HL-60 (cell line): ENCODE results near the gene CALU.
A peak's percentile ranks its signal among the peaks of the same experiment; 100 is the strongest.

Source experiments
- DNase-seq, 2 experiments: peaks; one replicate each; pipeline ENCODE4 v3.0.0-alpha.2; 2010 to 2020; ENCODE audit warnings: low read depth in 1 of 2, low spot score in 1 of 2
- H3K27ac ChIP-seq: fragments of 250-450 bp; sonication (Bioruptor Pico); replicated peaks from 2 replicates; pipeline ENCODE4 v1.5.1; 2020; ENCODE audit warnings: mild to moderate bottlenecking, moderate library complexity
- H3K27me3 ChIP-seq: fragments of 250-450 bp; sonication (Bioruptor Pico); 2 replicates; pipeline ENCODE4 v1.5.1; 2021; ENCODE audit warnings: mild to moderate bottlenecking, moderate library complexity; ENCODE audit not compliant: insufficient read depth, poor library complexity, severe bottlenecking
- H3K4me3 ChIP-seq: replicated peaks from 2 replicates; pipeline ENCODE4 v1.5.1; 2011; ENCODE audit warnings: mild to moderate bottlenecking, control low read depth, low read length; ENCODE audit not compliant: insufficient read depth
- GABPA ChIP-seq: IDR thresholded peaks from 2 replicates; pipeline ENCODE4 v1.6.1; 2012; ENCODE audit warnings: low read depth
- POLR2AphosphoS5 ChIP-seq: IDR thresholded peaks from 2 replicates; pipeline ENCODE4 v1.6.1; 2012; ENCODE audit warnings: low read depth
- SPI1 ChIP-seq: IDR thresholded peaks from 2 replicates; pipeline ENCODE4 v1.6.1; 2012; ENCODE audit warnings: low read depth, mild to moderate bottlenecking, borderline replicate concordance
- TF ChIP-seq, protein P1 (sequence below): IDR thresholded peaks from 2 replicates; pipeline ENCODE4 v1.6.1; 2012; ENCODE audit warnings: low read depth; ENCODE audit not compliant: insufficient replicate concordance
- TF ChIP-seq, protein P2 (sequence below): IDR thresholded peaks from one replicate; pipeline ENCODE4 v1.5.1; 2011; ENCODE audit warnings: low read length, control low read depth, inconsistent platforms; ENCODE audit not compliant: insufficient read depth

The CALU gene

DNA sequence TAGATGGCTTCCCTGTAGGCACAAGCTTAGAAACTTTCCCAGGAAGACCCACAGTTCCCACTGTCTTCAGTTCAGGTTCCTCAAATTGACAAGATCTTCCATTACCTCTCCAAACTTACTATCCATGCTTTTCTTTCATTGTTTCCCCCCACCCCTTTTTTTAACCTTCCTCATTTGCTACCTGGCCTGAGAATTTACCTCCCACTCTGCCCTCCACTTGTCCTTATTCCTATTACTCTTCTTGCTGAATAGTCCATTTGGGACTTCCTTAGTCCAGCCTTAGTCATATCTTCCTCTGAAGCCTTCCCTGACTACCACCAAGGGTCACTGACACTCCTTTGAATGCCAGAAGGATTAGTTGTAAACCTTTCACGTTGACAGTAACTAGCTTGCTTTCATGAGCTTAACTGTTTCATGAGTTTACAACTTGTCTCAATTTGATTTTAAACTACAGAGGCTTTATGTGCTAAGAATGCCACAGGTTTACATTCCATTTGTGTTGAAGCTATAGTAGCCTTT is 1.2 kb upstream of the CALU start:
- Histone ChIP-seq H3K27ac (no peak overlapping the region), H3K27me3 (no peaks in the 10 kb centered on the region), H3K4me3 (no peak overlapping the region)
- no peak for DNase-seq
- TF ChIP-seq SPI1 (no peak), GABPA (no peak), POLR2AphosphoS5 (no peak)
- TF ChIP-seq, protein P1, sequence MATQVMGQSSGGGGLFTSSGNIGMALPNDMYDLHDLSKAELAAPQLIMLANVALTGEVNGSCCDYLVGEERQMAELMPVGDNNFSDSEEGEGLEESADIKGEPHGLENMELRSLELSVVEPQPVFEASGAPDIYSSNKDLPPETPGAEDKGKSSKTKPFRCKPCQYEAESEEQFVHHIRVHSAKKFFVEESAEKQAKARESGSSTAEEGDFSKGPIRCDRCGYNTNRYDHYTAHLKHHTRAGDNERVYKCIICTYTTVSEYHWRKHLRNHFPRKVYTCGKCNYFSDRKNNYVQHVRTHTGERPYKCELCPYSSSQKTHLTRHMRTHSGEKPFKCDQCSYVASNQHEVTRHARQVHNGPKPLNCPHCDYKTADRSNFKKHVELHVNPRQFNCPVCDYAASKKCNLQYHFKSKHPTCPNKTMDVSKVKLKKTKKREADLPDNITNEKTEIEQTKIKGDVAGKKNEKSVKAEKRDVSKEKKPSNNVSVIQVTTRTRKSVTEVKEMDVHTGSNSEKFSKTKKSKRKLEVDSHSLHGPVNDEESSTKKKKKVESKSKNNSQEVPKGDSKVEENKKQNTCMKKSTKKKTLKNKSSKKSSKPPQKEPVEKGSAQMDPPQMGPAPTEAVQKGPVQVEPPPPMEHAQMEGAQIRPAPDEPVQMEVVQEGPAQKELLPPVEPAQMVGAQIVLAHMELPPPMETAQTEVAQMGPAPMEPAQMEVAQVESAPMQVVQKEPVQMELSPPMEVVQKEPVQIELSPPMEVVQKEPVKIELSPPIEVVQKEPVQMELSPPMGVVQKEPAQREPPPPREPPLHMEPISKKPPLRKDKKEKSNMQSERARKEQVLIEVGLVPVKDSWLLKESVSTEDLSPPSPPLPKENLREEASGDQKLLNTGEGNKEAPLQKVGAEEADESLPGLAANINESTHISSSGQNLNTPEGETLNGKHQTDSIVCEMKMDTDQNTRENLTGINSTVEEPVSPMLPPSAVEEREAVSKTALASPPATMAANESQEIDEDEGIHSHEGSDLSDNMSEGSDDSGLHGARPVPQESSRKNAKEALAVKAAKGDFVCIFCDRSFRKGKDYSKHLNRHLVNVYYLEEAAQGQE = no peak
- TF ChIP-seq, protein P2, sequence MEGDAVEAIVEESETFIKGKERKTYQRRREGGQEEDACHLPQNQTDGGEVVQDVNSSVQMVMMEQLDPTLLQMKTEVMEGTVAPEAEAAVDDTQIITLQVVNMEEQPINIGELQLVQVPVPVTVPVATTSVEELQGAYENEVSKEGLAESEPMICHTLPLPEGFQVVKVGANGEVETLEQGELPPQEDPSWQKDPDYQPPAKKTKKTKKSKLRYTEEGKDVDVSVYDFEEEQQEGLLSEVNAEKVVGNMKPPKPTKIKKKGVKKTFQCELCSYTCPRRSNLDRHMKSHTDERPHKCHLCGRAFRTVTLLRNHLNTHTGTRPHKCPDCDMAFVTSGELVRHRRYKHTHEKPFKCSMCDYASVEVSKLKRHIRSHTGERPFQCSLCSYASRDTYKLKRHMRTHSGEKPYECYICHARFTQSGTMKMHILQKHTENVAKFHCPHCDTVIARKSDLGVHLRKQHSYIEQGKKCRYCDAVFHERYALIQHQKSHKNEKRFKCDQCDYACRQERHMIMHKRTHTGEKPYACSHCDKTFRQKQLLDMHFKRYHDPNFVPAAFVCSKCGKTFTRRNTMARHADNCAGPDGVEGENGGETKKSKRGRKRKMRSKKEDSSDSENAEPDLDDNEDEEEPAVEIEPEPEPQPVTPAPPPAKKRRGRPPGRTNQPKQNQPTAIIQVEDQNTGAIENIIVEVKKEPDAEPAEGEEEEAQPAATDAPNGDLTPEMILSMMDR = no peak

DNA sequence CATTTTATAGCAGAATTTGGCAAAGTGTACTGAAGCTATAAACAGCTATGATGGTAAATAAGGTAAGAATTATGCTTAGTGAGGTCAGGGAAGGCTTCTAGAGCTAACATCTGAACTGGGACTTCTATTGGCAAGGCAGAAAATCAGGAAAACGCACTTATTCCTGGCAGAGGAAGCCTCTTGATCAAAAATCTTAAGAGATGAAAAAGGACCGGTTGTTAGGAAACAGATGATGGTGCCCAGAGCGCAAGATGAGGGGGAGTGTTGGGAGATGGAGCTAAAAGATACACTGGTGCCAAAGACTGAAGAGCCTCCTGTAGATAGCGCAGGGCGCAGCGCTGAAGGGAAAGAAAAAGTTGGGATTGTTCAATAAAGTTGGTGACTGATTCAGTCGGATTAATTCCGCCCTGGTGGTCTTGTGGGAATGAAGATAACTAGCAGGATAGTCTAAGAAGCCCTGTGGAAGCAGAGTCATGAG is 550 bp upstream of the CALU start:
- TF ChIP-seq, protein P2 = no peak
- TF ChIP-seq POLR2AphosphoS5 (no peak), SPI1 (no peak), GABPA (no peak)
- TF ChIP-seq, protein P1 = no peak
- Histone ChIP-seq H3K27ac (peak overlapping the region; percentile 74), H3K4me3 (peak overlapping the region; percentile 96), H3K27me3 (no peaks in the 10 kb centered on the region)
- no peak for DNase-seq

DNA sequence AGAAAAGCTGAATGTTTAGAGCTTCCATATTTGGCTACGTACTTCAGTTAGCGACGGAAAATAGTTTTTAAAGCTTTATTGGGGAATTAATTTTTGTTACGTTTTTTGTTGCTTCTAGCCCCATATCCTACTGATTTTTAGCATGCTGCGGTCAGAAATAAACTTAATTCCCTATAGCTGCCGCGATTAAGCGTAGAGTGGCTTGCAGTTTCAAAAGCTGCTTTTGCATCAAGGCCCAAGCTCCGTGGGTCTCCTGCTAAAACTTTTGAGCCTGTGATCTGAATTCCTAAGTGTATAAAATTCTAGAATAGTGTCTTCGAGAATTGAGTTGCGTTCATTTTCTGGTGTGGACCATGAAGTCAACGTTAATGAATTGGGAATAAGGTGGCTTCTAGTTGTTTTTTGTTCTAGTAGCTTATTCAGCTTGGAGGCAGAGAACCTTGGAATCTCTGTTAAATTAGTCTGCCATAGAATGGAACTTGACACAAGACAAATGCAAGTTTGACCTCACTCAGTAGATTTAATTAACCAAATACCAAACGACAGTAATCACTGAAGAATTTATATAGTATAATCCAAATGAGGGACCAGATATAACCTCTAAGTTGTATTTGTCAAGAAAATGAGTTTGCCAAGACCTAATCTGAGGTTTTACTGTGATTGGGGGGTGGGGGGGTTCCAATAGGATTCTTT is 977 bp downstream of the CALU start:
- peak overlapping the region; percentile 74 for H3K27ac ChIP-seq
- TF ChIP-seq, protein P2 = no peak
- no peak for TF ChIP-seq POLR2AphosphoS5
- TF ChIP-seq, protein P1 = no peak
- TF ChIP-seq SPI1 = no peak
- TF ChIP-seq GABPA = no peak
- no peak for DNase-seq

More for the DNA sequence above, 977 bp downstream of the CALU start:
- peak overlapping the region; percentile 96 for H3K4me3 ChIP-seq
- no peaks in the 10 kb centered on the region for H3K27me3 ChIP-seq
